Breast epithelium (tissue), 3 donors: ENCODE results near the gene ZFAND2A.

Experiments
- POLR2AphosphoS5 ChIP-seq, 3 donors: sonication (generic); formaldehyde crosslinking; IDR thresholded peaks; one replicate each; pipeline ENCODE4 v1.6.1; 2017; ENCODE audit warnings: antibody characterized with exemption in 3 of 3
- TF ChIP-seq, protein P1 (sequence below), 3 donors: fragments of 450-650 bp; IDR thresholded peaks; one replicate each; pipeline ENCODE4 v1.5.1; 2016 to 2017; ENCODE audit warnings: antibody characterized with exemption in 3 of 3, mild to moderate bottlenecking in 3 of 3, moderate library complexity in 3 of 3

DNA sequence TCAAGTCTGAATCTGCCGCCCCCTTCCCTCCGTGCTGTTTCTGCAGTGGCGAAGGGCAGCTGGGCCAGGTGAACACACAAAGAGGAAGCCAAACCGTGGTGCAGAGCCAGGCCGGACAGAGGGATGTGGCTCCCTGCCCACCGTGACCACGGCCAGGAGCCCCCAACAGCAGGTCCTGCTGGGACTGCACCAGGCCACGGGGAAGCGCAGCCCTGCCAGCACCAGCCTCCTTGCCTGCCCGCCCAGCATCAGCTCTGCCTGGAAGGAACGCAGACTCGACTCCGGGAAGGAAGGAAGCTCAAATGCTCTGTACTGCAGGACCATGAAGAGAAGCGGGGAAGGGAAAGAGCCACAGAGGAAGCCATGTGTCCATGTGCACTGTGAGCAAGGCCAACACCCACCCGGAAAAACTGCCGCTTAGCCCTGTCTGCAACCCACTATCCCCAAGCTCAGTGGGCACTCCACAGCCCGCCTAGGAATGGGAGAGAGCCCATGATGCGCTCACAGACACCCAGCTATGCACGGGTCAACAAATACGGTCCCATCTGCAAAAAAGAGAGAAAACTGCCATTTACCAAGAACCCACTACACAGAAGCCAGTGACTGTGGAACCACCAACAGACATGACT is 53.1 kb downstream of the ZFAND2A start:
- TF ChIP-seq POLR2AphosphoS5 (IDR thresholded peaks at IDR 0.05) = no peak
- TF ChIP-seq, protein P1, sequence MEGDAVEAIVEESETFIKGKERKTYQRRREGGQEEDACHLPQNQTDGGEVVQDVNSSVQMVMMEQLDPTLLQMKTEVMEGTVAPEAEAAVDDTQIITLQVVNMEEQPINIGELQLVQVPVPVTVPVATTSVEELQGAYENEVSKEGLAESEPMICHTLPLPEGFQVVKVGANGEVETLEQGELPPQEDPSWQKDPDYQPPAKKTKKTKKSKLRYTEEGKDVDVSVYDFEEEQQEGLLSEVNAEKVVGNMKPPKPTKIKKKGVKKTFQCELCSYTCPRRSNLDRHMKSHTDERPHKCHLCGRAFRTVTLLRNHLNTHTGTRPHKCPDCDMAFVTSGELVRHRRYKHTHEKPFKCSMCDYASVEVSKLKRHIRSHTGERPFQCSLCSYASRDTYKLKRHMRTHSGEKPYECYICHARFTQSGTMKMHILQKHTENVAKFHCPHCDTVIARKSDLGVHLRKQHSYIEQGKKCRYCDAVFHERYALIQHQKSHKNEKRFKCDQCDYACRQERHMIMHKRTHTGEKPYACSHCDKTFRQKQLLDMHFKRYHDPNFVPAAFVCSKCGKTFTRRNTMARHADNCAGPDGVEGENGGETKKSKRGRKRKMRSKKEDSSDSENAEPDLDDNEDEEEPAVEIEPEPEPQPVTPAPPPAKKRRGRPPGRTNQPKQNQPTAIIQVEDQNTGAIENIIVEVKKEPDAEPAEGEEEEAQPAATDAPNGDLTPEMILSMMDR (IDR thresholded peaks at IDR 0.05) = no peak
